ENCODE data around the gene GPR4. TPM values are rescaled to one million over a fixed set of nuclear protein-coding genes. Genes with fewer than 3 reads are reported as not detected.

Gene GPR4
- polyA plus RNA-seq, 1 of the 3 experiments (the other 2 are of a cell fraction), result 0.69 TPM

DNA sequence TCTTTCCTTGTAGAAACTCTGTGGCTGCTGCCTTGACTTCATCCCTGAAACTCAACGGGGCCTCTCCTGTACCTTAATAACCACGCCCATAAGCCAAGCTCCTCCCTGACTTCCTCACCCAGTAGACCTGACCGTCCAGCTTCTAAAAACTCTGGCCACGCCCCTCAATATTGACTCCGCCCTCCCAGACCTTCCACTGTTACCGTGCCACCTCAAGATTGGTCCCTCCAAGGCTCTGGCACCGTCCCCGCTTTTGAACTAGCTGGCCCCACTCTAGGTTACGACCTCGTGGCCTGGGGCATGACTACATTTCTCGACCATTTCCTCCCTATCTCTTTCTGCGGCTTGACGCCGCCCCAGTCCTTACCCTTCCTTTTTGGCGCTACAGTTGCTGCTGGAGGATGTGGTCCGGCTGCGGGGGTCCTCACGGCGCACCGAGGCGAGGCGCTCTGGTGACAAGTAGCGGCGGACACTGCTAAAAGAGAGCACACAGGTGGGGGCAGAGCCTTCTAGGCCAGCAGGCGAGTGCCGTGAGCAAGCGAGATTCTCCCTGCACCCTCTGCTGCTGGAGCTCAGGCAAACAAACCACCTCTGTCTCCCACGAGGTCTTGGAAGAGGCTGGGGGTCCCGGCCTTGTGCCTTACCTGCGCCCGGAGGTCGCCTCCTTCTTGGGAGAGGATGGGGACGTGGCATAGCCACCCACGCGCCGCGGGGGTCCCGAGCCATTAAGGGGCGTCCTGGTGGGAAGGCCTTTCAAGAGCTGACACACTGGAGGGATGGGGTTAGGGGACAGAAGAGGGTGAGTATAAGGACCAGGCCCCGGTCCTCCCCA is 39.5 kb upstream of the GPR4 start (continued):
- TF ChIP-seq, protein P1, sequence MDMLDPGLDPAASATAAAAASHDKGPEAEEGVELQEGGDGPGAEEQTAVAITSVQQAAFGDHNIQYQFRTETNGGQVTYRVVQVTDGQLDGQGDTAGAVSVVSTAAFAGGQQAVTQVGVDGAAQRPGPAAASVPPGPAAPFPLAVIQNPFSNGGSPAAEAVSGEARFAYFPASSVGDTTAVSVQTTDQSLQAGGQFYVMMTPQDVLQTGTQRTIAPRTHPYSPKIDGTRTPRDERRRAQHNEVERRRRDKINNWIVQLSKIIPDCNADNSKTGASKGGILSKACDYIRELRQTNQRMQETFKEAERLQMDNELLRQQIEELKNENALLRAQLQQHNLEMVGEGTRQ (IDR thresholded peaks at IDR 0.05; ENCODE audit: borderline replicate concordance, low read depth, low read length), result no peak
- no peak for TF ChIP-seq POLR2AphosphoS5 (IDR thresholded peaks at IDR 0.05; ENCODE audit: low read depth, low read length)
- no peak for TF ChIP-seq MXI1 (IDR thresholded peaks at IDR 0.05; ENCODE audit: low read depth, low read length)
- no peak for TF ChIP-seq ELF1 (IDR thresholded peaks at IDR 0.05)
- no peak for TF ChIP-seq FOXJ3 (CRISPR knock-in tag; IDR thresholded peaks at IDR 0.05)
- TF ChIP-seq SIN3A (IDR thresholded peaks at IDR 0.05; ENCODE audit: borderline replicate concordance, low read depth, low read length), result no peak

DNA sequence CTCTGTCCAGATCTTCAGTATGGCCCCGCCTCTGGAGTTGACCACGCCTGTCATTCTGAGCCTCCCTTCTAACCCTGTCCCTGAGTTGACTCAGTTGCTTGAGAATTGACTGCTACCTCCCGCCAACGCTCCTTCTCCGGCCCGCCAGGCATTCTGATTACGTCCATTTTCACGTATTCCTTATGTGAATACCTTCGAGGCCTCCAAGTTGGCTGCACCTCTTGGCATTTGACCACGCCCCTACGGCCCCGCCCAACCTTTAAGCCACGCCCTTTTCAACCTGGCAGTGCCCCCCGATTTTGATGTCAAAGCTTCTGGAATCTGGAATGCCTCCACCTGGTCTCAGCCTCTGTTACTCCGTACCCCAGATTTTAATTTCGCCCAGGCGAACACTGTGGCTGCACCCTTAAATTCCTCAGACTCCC is 38.8 kb upstream of the GPR4 start:
- Histone ChIP-seq H2AFZ (ENCODE audit: low read depth) (no peak overlapping the region), H3K79me2 (ENCODE audit: insufficient read depth) (no peaks in the 10 kb centered on the region), H3K9me2 (no peaks in the 10 kb centered on the region), H3K9ac (no peak overlapping the region), H3K36me3 (replicated peaks in 1 of 2; ENCODE audit: control insufficient read depth in 1 of 2, insufficient read depth in 2 of 2, low read length in 1 of 2) (no peaks in the 10 kb centered on the region), H3K27ac (ENCODE audit: low read depth in 2 of 2, low read length in 1 of 2) (no peak overlapping the region), H4K20me1 (ENCODE audit: insufficient read depth) (no peaks in the 10 kb centered on the region), H3K4me3 (ENCODE audit: low read depth in 2 of 2, low read length in 1 of 2) (no peak overlapping the region), H3K4me2 (no peak overlapping the region), H3F3A (replicated peaks; ENCODE audit: insufficient read depth) (peaks cover 16% of the 10 kb centered on the region), H3K9me3 (no peaks in the 10 kb centered on the region), H3K27me3 (ENCODE audit: insufficient read depth) (no peaks in the 10 kb centered on the region), H3K4me1 (ENCODE audit: control insufficient read depth in 1 of 2, insufficient read depth in 2 of 2, low read depth in 1 of 2, low read length in 1 of 2) (peaks cover 6 to 14% of the 10 kb centered on the region in 2 experiments; a peak in 1 of 4 replicates)
- WGBS (ENCODE audit: low lambda C conversion rate), result 92% methylated on average over 17 of the region's 17 CpGs
- TF ChIP-seq, protein P1 (IDR thresholded peaks at IDR 0.05; ENCODE audit: borderline replicate concordance, low read depth, low read length), result no peak
- TF ChIP-seq IRF3 (IDR thresholded peaks at IDR 0.05; ENCODE audit: low read depth, low read length) (no peak), GATA2 (CRISPR knock-in tag; IDR thresholded peaks at IDR 0.05) (no peak), TEAD4 (IDR thresholded peaks at IDR 0.05; ENCODE audit: borderline replicate concordance, insufficient read depth) (no peak), GABPA (IDR thresholded peaks at IDR 0.05; ENCODE audit: low read depth) (no peak), RFX5 (IDR thresholded peaks at IDR 0.05; ENCODE audit: low read length) (no peak), EZH2phosphoT487 (IDR thresholded peaks at IDR 0.05; ENCODE audit: borderline replicate concordance, low read depth) (no peak), RCOR1 (IDR thresholded peaks at IDR 0.05; ENCODE audit: low read length) (no peak), RXRA (IDR thresholded peaks at IDR 0.05; ENCODE audit: borderline replicate concordance, low read depth) (no peak), MEF2A (IDR thresholded peaks at IDR 0.05; ENCODE audit: borderline replicate concordance, low read depth) (no peak), POLR2AphosphoS5 (IDR thresholded peaks at IDR 0.05; ENCODE audit: low read depth, low read length) (no peak), YY1 (IDR thresholded peaks at IDR 0.05; ENCODE audit: low read depth) (no peak), CHD2 (IDR thresholded peaks at IDR 0.05; ENCODE audit: low read length, partially characterized antibody) (no peak), EP300 (IDR thresholded peaks at IDR 0.05; ENCODE audit: borderline replicate concordance in 1 of 2, low read depth in 1 of 2, low read length in 1 of 2) (no peak), FOXM1 (IDR thresholded peaks at IDR 0.05; ENCODE audit: low read depth) (no peak), RAD21 (IDR thresholded peaks at IDR 0.05; ENCODE audit: low read length) (no peak), NRF1 (IDR thresholded peaks at IDR 0.05; ENCODE audit: low read depth, low read length) (no peak)
- CTCF ChIA-PET, result interaction anchor here (1.4 to 5.4 kb wide), 3 partner anchors 35 to 50 kb away, joined by 4 to 53 read pairs (median 49); no protein-coding TSS in a partner anchor
- DNase-seq, result no peak
- POLR2A ChIA-PET, result no interaction called here
